Panc1 (cell line): ENCODE measurements around the gene MAPKBP1. TPM values are rescaled to one million over a fixed set of nuclear protein-coding genes. Genes with fewer than 3 reads are reported as not detected.

ENCODE experiments used
- ATAC-seq: fragments of 200-7000 bp; cut with Tn5 transposase; 2 replicates; pipeline ENCODE4 v1.9.1; 2020; ENCODE audit warnings: mild to moderate bottlenecking, moderate library complexity
- BruUV-seq: library from RNA; stranded (reverse); fragments of 400-500 nt; replicated peaks from 2 replicates; lab custom pipeline; 2021; lab: Mats Ljungman, UMichigan
- CTCF ChIA-PET: fragments of 300-600 bp; sonication (Branson Sonifier 250); formaldehyde crosslinking; loops from one replicate; lab custom pipeline; 2022; ENCODE audit warnings: antibody characterized with exemption; lab: Charles Lee
- POLR2A ChIA-PET: fragments of 300-600 bp; sonication (Branson Sonifier 250); formaldehyde crosslinking; loops from one replicate; lab custom pipeline; 2022; ENCODE audit warnings: antibody characterized with exemption; lab: Charles Lee
- DNase-seq: peaks from one replicate; pipeline ENCODE4 v3.0.0-alpha.2; 2010; ENCODE audit warnings: low read depth, low spot score
- H3K27ac ChIP-seq: 2 replicates; pipeline ENCODE4 v1.5.1; 2011; ENCODE audit warnings: mild to moderate bottlenecking, low read length, inconsistent platforms
- H3K27me3 ChIP-seq: fragments of 200-500 bp; sonication (Bioruptor generic); 2 replicates; pipeline ENCODE4 v1.6.0; 2014; ENCODE audit warnings: low read length, inconsistent platforms; ENCODE audit not compliant: control insufficient read depth, insufficient read depth
- H3K36me3 ChIP-seq: fragments of 200-500 bp; sonication (Bioruptor generic); 2 replicates; pipeline ENCODE4 v1.5.1; 2014; ENCODE audit warnings: inconsistent platforms, mild to moderate bottlenecking, low read length, moderate library complexity; ENCODE audit not compliant: control insufficient read depth, insufficient read depth
- H3K4me1 ChIP-seq: 2 replicates; pipeline ENCODE4 v1.5.1; 2011; ENCODE audit warnings: inconsistent platforms, mild to moderate bottlenecking, low read length, moderate library complexity; ENCODE audit not compliant: control insufficient read depth, insufficient read depth
- H3K4me3 ChIP-seq, 2 experiments: 2 replicates each; pipeline ENCODE4 v1.5.1; 2011 to 2012; ENCODE audit warnings: low read depth in 2 of 2, low read length in 2 of 2, mild to moderate bottlenecking in 2 of 2, inconsistent platforms in 1 of 2, moderate library complexity in 1 of 2
- H3K9me3 ChIP-seq: fragments of 200-500 bp; sonication (Bioruptor generic); 2 replicates; pipeline ENCODE4 v1.5.1; 2014; ENCODE audit warnings: low read depth, mild to moderate bottlenecking, inconsistent platforms, low read length, moderate library complexity; ENCODE audit not compliant: control insufficient read depth, insufficient read depth
- CTCF ChIP-seq: fragments of 450-650 bp; IDR thresholded peaks from 2 replicates; pipeline ENCODE4 v1.5.1; 2017; ENCODE audit warnings: mild to moderate bottlenecking
- POLR2AphosphoS5 ChIP-seq: IDR thresholded peaks from 2 replicates; pipeline ENCODE4 v1.6.1; 2012; ENCODE audit warnings: mild to moderate bottlenecking, low read depth, low read length, moderate library complexity
- REST ChIP-seq, 2 experiments: IDR thresholded peaks; 2 replicates each; pipeline ENCODE4 v1.6.1; 2011 to 2012; ENCODE audit warnings: low read depth in 2 of 2, control low read depth in 1 of 2, low read length in 1 of 2, mild to moderate bottlenecking in 1 of 2, moderate library complexity in 1 of 2; ENCODE audit not compliant: insufficient read depth in 1 of 2
- SIN3A ChIP-seq: IDR thresholded peaks from 2 replicates; pipeline ENCODE4 v1.6.1; 2012; ENCODE audit warnings: low read depth, mild to moderate bottlenecking, low read length, moderate library complexity, borderline replicate concordance; ENCODE audit not compliant: insufficient read depth
- TCF7L2 ChIP-seq: IDR thresholded peaks from 2 replicates; pipeline ENCODE4 v1.6.1; 2011; ENCODE audit warnings: mild to moderate bottlenecking, low read depth, low read length, inconsistent platforms
- in situ Hi-C: cut with HindIII; loops from 2 replicates; pipeline ENCODE4 v1.10.0; 2016; ENCODE audit warnings: low sequenced_read_pairs, low pct_unique_long_range_greater_than_20kb
- intact Hi-C: fragments of 100-400 bp; cut with micrococcal nuclease; formaldehyde crosslinking; loops from one replicate; pipeline ENCODE4 v1.10.0; 2022; ENCODE audit not compliant: unreplicated experiment
- total RNA-seq: library from RNA; stranded (reverse); gene quantifications from one replicate; pipeline ENCODE4 v1.2.1, GENCODE V29; 2021; ENCODE audit not compliant: unreplicated experiment

The MAPKBP1 gene
- total RNA-seq, 1 experiment from 2014 or later = 38.4 TPM

GRCh38 chr15:41825145-41825544, 50.9 kb downstream of the MAPKBP1 start:
- no peak for DNase-seq
- Histone ChIP-seq H3K27ac (no peak overlapping the region), H3K4me3 (no peak overlapping the region), H3K36me3 (no peaks in the 10 kb centered on the region), H3K27me3 (no peaks in the 10 kb centered on the region), H3K9me3 (no peaks in the 10 kb centered on the region), H3K4me1 (peaks cover 8% of the 10 kb centered on the region)
- no TSS peak for BruUV-seq
- ATAC-seq = no peak
- intact Hi-C loops = no loop called here
- ChIA-PET POLR2A (no interaction called here), CTCF (no interaction called here)
- no peak for TF ChIP-seq SIN3A
- no peak for TF ChIP-seq CTCF
- TF ChIP-seq POLR2AphosphoS5 = no peak
- TF ChIP-seq TCF7L2 = no peak
- TF ChIP-seq REST (IDR thresholded peaks at IDR 0.05; ENCODE audit: insufficient read depth in 1 of 2, low read depth in 2 of 2, low read length in 1 of 2) = no peak
- in situ Hi-C loops = no loop called here

- POLR2A ChIA-PET = no interaction called here
Observed at GRCh38 chr15:41825572-41826535, 51.6 kb downstream of the MAPKBP1 start.

More at GRCh38 chr15:41825572-41826535, 51.6 kb downstream of the MAPKBP1 start:
- ATAC-seq (no peak), DNase-seq (no peak)
- Histone ChIP-seq H3K27me3 (no peaks in the 10 kb centered on the region), H3K36me3 (no peaks in the 10 kb centered on the region), H3K27ac (no peak overlapping the region), H3K4me1 (peaks cover 8% of the 10 kb centered on the region), H3K9me3 (no peaks in the 10 kb centered on the region), H3K4me3 (no peak overlapping the region)
- CTCF ChIA-PET = no interaction called here
- TF ChIP-seq CTCF = no peak
- TF ChIP-seq REST (IDR thresholded peaks at IDR 0.05; ENCODE audit: insufficient read depth in 1 of 2, low read depth in 2 of 2, low read length in 1 of 2) = no peak
- no peak for TF ChIP-seq POLR2AphosphoS5
- TF ChIP-seq SIN3A = no peak
- no peak for TF ChIP-seq TCF7L2
- intact Hi-C loops = no loop called here
- in situ Hi-C loops = no loop called here
- no TSS peak for BruUV-seq
